ENCODE measurements around the gene DHX29.

- TF ChIP-seq POLR2A (IDR thresholded peaks at IDR 0.05; ENCODE audit: low read depth, low read length), result no peak
- TF ChIP-seq POLR2AphosphoS5 (IDR thresholded peaks at IDR 0.05; ENCODE audit: low read depth, low read length), result no peak
These were observed 49.2 kb downstream of the DHX29 start for GRCh38 chr5:55258339-55258738.
